ENCODE measurements around the gene EPS15. TPM values are rescaled to one million over a fixed set of nuclear protein-coding genes. Genes with fewer than 3 reads are reported as not detected.

The EPS15 gene
- total and polyA plus RNA-seq, 2 donors from 2014 or later: 17.5 to 91.3 TPM

- no peak for TF ChIP-seq CTCF (IDR thresholded peaks at IDR 0.05; ENCODE audit: borderline replicate concordance, extremely low read depth, insufficient read depth)
- Histone ChIP-seq H3K4me3 (ENCODE audit: low read length in 3 of 3) (no peak overlapping the region), H3K36me3 (ENCODE audit: control insufficient read depth in 2 of 3, insufficient read depth in 3 of 3, low read length in 3 of 3) (peaks cover 2 to 9% (median 6%) of the 10 kb centered on the region in 3 donors), H3K27ac (ENCODE audit: low read depth in 2 of 2, low read length in 2 of 2) (no peak overlapping the region), H3K27me3 (ENCODE audit: control insufficient read depth, insufficient read depth, low read length) (no peaks in the 10 kb centered on the region), H3K9me3 (ENCODE audit: control insufficient read depth in 2 of 3, insufficient read depth in 1 of 3, low read length in 3 of 3) (no peaks in the 10 kb centered on the region), H3K4me1 (ENCODE audit: control insufficient read depth in 2 of 3, insufficient read depth in 2 of 3, low read depth in 1 of 3, low read length in 3 of 3) (no peaks in the 10 kb centered on the region), H3K9ac (ENCODE audit: low read length in 3 of 3) (no peak overlapping the region)
- no peak for DNase-seq
- intact Hi-C loops (cut with DNase I): no loop called here
- no peak for FAIRE-seq
These were observed 145.2 kb downstream of the EPS15 start for GRCh38 chr1:51373898-51374297.

- H3K4me3 ChIP-seq (ENCODE audit: low read length in 3 of 3): no peak overlapping the region
- intact Hi-C loops (cut with DNase I): no loop called here
- no peak overlapping the region for H3K9ac ChIP-seq (ENCODE audit: low read length in 3 of 3)
- TF ChIP-seq CTCF (IDR thresholded peaks at IDR 0.05; ENCODE audit: borderline replicate concordance, extremely low read depth, insufficient read depth): no peak
- H3K9me3 ChIP-seq (ENCODE audit: control insufficient read depth in 2 of 3, insufficient read depth in 1 of 3, low read length in 3 of 3): no peaks in the 10 kb centered on the region
- H3K27ac ChIP-seq (ENCODE audit: low read depth in 2 of 2, low read length in 2 of 2): no peak overlapping the region
- no peak for FAIRE-seq
- H3K4me1 ChIP-seq (ENCODE audit: control insufficient read depth in 2 of 3, insufficient read depth in 2 of 3, low read depth in 1 of 3, low read length in 3 of 3): no peaks in the 10 kb centered on the region
- H3K36me3 ChIP-seq (ENCODE audit: control insufficient read depth in 2 of 3, insufficient read depth in 3 of 3, low read length in 3 of 3): peaks cover 2 to 9% (median 6%) of the 10 kb centered on the region in 3 donors
- no peaks in the 10 kb centered on the region for H3K27me3 ChIP-seq (ENCODE audit: control insufficient read depth, insufficient read depth, low read length)
- DNase-seq: no peak
These were observed 146.5 kb downstream of the EPS15 start for GRCh38 chr1:51372561-51372960.

- H3K27ac ChIP-seq (ENCODE audit: low read depth in 2 of 2, low read length in 2 of 2): no peak overlapping the region
- no peaks in the 10 kb centered on the region for H3K27me3 ChIP-seq (ENCODE audit: control insufficient read depth, insufficient read depth, low read length)
- peaks cover 2 to 9% (median 5%) of the 10 kb centered on the region in 3 donors for H3K36me3 ChIP-seq (ENCODE audit: control insufficient read depth in 2 of 3, insufficient read depth in 3 of 3, low read length in 3 of 3)
- H3K4me3 ChIP-seq (ENCODE audit: low read length in 3 of 3): no peak overlapping the region
- no peak for DNase-seq
- intact Hi-C loops (cut with DNase I): no loop called here
- H3K4me1 ChIP-seq (ENCODE audit: control insufficient read depth in 2 of 3, insufficient read depth in 2 of 3, low read depth in 1 of 3, low read length in 3 of 3): no peaks in the 10 kb centered on the region
- TF ChIP-seq CTCF (IDR thresholded peaks at IDR 0.05; ENCODE audit: borderline replicate concordance, extremely low read depth, insufficient read depth): no peak
- H3K9me3 ChIP-seq (ENCODE audit: control insufficient read depth in 2 of 3, insufficient read depth in 1 of 3, low read length in 3 of 3): no peaks in the 10 kb centered on the region
- no peak overlapping the region for H3K9ac ChIP-seq (ENCODE audit: low read length in 3 of 3)
- FAIRE-seq: no peak
These were observed 149.9 kb downstream of the EPS15 start for GRCh38 chr1:51369171-51369570.

DNA sequence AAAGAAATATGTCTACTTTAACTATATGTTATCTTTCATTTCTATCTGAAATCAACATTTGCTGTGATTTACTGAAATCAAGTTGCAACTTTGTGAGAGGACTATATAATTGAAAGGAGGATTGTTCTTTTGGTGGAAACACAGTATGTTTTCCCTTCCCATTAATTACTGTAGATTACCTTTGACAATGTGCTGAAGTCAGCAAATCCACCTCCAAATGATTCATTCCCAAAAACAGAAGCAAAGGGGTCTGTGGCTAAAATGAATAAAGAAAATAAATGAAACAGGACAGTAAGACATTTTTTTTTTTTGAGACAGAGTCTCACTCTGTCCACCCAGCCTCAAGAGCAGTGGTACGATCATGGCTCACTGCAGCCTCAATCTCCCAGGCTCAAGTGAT lies 153.3 kb downstream of the EPS15 start:
- H3K4me1 ChIP-seq (ENCODE audit: control insufficient read depth in 2 of 3, insufficient read depth in 2 of 3, low read depth in 1 of 3, low read length in 3 of 3): no peaks in the 10 kb centered on the region
- FAIRE-seq (no peak), DNase-seq (no peak)
- H3K9ac ChIP-seq (ENCODE audit: low read length in 3 of 3): no peak overlapping the region
- H3K36me3 ChIP-seq (ENCODE audit: control insufficient read depth in 2 of 3, insufficient read depth in 3 of 3, low read length in 3 of 3): peaks cover 0 to 12% (median 5%) of the 10 kb centered on the region in 3 donors
- H3K4me3 ChIP-seq (ENCODE audit: low read length in 3 of 3): no peak overlapping the region
- H3K9me3 ChIP-seq (ENCODE audit: control insufficient read depth in 2 of 3, insufficient read depth in 1 of 3, low read length in 3 of 3): no peaks in the 10 kb centered on the region
- no peaks in the 10 kb centered on the region for H3K27me3 ChIP-seq (ENCODE audit: control insufficient read depth, insufficient read depth, low read length)
- intact Hi-C loops (cut with DNase I): no loop called here
- TF ChIP-seq CTCF (IDR thresholded peaks at IDR 0.05; ENCODE audit: borderline replicate concordance, extremely low read depth, insufficient read depth): no peak
- no peak overlapping the region for H3K27ac ChIP-seq (ENCODE audit: low read depth in 2 of 2, low read length in 2 of 2)
